ENCODE data around the gene BCDIN3D.
A peak's percentile ranks its signal among the peaks of the same experiment; 100 is the strongest.

The BCDIN3D gene

GRCh38 chr12:49813131-49813530, 29.8 kb downstream of the BCDIN3D start:
- DNase-seq: no peak

- DNase-seq: no peak
These were observed 30.9 kb downstream of the BCDIN3D start for GRCh38 chr12:49811961-49812401.

- no peak for DNase-seq
These were observed 31.8 kb downstream of the BCDIN3D start for GRCh38 chr12:49811136-49811535.

GRCh38 chr12:49809906-49810389, 33.0 kb downstream of the BCDIN3D start:
- no peak for DNase-seq

GRCh38 chr12:49809381-49809905, 33.5 kb downstream of the BCDIN3D start:
- peak; percentile 22 for DNase-seq

GRCh38 chr12:49808686-49809380, 34.1 kb downstream of the BCDIN3D start:
- DNase-seq: no peak

GRCh38 chr12:49807991-49808580, 34.8 kb downstream of the BCDIN3D start:
- DNase-seq: no peak

GRCh38 chr12:49806877-49807276, 36.0 kb downstream of the BCDIN3D start:
- no peak for DNase-seq

GRCh38 chr12:49806321-49806813, 36.5 kb downstream of the BCDIN3D start:
- no peak for DNase-seq

- no peak for DNase-seq
These were observed 37.5 kb downstream of the BCDIN3D start for GRCh38 chr12:49805409-49805808.

GRCh38 chr12:49804821-49805220, 38.1 kb downstream of the BCDIN3D start:
- no peak for DNase-seq

GRCh38 chr12:49803693-49804450, 39.0 kb downstream of the BCDIN3D start:
- no peak for DNase-seq

- no peak for DNase-seq
These were observed 41.5 kb downstream of the BCDIN3D start for GRCh38 chr12:49801141-49802063.

- DNase-seq: no peak
These were observed 42.3 kb downstream of the BCDIN3D start for GRCh38 chr12:49800421-49801140.

- DNase-seq: no peak
These were observed 44.0 kb downstream of the BCDIN3D start for GRCh38 chr12:49798934-49799333.

GRCh38 chr12:49798248-49798647, 44.7 kb downstream of the BCDIN3D start:
- no peak for DNase-seq

- no peak for DNase-seq
These were observed 45.5 kb downstream of the BCDIN3D start for GRCh38 chr12:49797449-49797776.

GRCh38 chr12:49796606-49797448, 46.1 kb downstream of the BCDIN3D start:
- no peak for DNase-seq

- no peak for DNase-seq
These were observed 46.8 kb downstream of the BCDIN3D start for GRCh38 chr12:49796155-49796554.

GRCh38 chr12:49795654-49796105, 47.2 kb downstream of the BCDIN3D start:
- no peak for DNase-seq

Measured in DMS 273 treated with DMSO at 0.1 percent for 48 hours (cell line).